HEK293 (cell line): ENCODE measurements around the gene GABBR2.

Experiments used
- CTCF ChIA-PET: fragments of 350-600 bp; formaldehyde crosslinking; extraction: SDS; loops from one replicate; lab custom pipeline; 2021; ENCODE audit warnings: antibody characterized with exemption; lab: Yijun Ruan, JAX
- POLR2A ChIA-PET: fragments of 300-600 bp; formaldehyde crosslinking; extraction: SDS; loops from one replicate; lab custom pipeline; 2020; ENCODE audit warnings: antibody characterized with exemption, inconsistent platforms; lab: Yijun Ruan, JAX
- H3K27ac ChIP-seq: fragments of 200-500 bp; sonication (Bioruptor generic); 2 replicates; pipeline ENCODE4 v1.5.1; 2014; ENCODE audit warnings: low read depth, low read length, control low read depth, inconsistent platforms; ENCODE audit errors: extremely low read depth
- H3K36me3 ChIP-seq, 2 experiments: fragments of 200-500 bp in 1 of 2; sonication (Bioruptor generic) in 1 of 2; 1 replicate in 1 of 2; 2 replicates in 1 of 2; pipeline ENCODE4 v1.5.1; 2014 to 2017; ENCODE audit warnings: inconsistent platforms in 2 of 2, low read length in 2 of 2; ENCODE audit not compliant: control insufficient read depth in 2 of 2, insufficient read depth in 1 of 2
- H3K4me1 ChIP-seq: fragments of 200-500 bp; sonication (Bioruptor generic); 2 replicates; pipeline ENCODE4 v1.5.1; 2014; ENCODE audit warnings: mild to moderate bottlenecking, low read length, inconsistent platforms; ENCODE audit not compliant: control insufficient read depth, insufficient read depth
- H3K4me3 ChIP-seq: 2 replicates; pipeline ENCODE4 v1.5.1; 2011; ENCODE audit warnings: low read depth, mild to moderate bottlenecking, control low read depth, low read length, moderate library complexity
- H3K9me3 ChIP-seq: fragments of 200-500 bp; sonication (Bioruptor generic); 2 replicates; pipeline ENCODE4 v1.5.1; 2014; ENCODE audit warnings: low read depth, low read length, inconsistent platforms; ENCODE audit not compliant: control insufficient read depth, insufficient read depth
- GFI1B ChIP-seq: fragments of 450-650 bp; formaldehyde crosslinking; IDR thresholded peaks from 2 replicates; pipeline ENCODE4 v1.5.1; 2016; ENCODE audit warnings: missing biosample characterization, missing genetic modification characterization
- GLI4 ChIP-seq: fragments of 450-650 bp; formaldehyde crosslinking; IDR thresholded peaks from 2 replicates; pipeline ENCODE4 v1.5.1; 2016; ENCODE audit warnings: missing biosample characterization, missing genetic modification characterization
- KLF16 ChIP-seq: fragments of 450-650 bp; formaldehyde crosslinking; IDR thresholded peaks from 2 replicates; pipeline ENCODE4 v1.5.1; 2017; ENCODE audit warnings: missing biosample characterization, missing genetic modification characterization
- MYNN ChIP-seq: fragments of 450-650 bp; formaldehyde crosslinking; IDR thresholded peaks from 2 replicates; pipeline ENCODE4 v1.5.1; 2016; ENCODE audit warnings: missing biosample characterization, missing genetic modification characterization, borderline replicate concordance
- REPIN1 ChIP-seq: fragments of 450-650 bp; formaldehyde crosslinking; IDR thresholded peaks from 2 replicates; pipeline ENCODE4 v1.5.1; 2017; ENCODE audit warnings: missing biosample characterization, missing genetic modification characterization, low read depth
- ZFHX2 ChIP-seq: fragments of 450-650 bp; formaldehyde crosslinking; conservative IDR thresholded peaks from 2 replicates; pipeline ENCODE4 v1.5.1; 2016; ENCODE audit warnings: missing biosample characterization, missing genetic modification characterization
- ZNF112 ChIP-seq: fragments of 450-650 bp; formaldehyde crosslinking; IDR thresholded peaks from 2 replicates; pipeline ENCODE4 v1.5.0; 2017; ENCODE audit warnings: missing biosample characterization, missing genetic modification characterization
- ZNF114 ChIP-seq: fragments of 450-650 bp; formaldehyde crosslinking; IDR thresholded peaks from 2 replicates; pipeline ENCODE4 v1.5.0; 2017; ENCODE audit warnings: missing biosample characterization, missing genetic modification characterization
- ZNF132 ChIP-seq: fragments of 450-650 bp; formaldehyde crosslinking; IDR thresholded peaks from 2 replicates; pipeline ENCODE4 v1.5.1; 2017; ENCODE audit warnings: missing biosample characterization, missing genetic modification characterization, borderline replicate concordance
- ZNF140 ChIP-seq: fragments of 450-650 bp; formaldehyde crosslinking; IDR thresholded peaks from 2 replicates; pipeline ENCODE4 v1.5.1; 2016; ENCODE audit warnings: missing biosample characterization, missing genetic modification characterization
- ZNF16 ChIP-seq: fragments of 450-650 bp; formaldehyde crosslinking; IDR thresholded peaks from 2 replicates; pipeline ENCODE4 v1.5.1; 2016; ENCODE audit warnings: low read depth, missing biosample characterization, missing genetic modification characterization
- ZNF292 ChIP-seq: fragments of 450-650 bp; formaldehyde crosslinking; IDR thresholded peaks from 2 replicates; pipeline ENCODE4 v1.5.1; 2016; ENCODE audit warnings: low read depth, missing biosample characterization, missing genetic modification characterization, borderline replicate concordance
- ZNF416 ChIP-seq: fragments of 450-650 bp; formaldehyde crosslinking; IDR thresholded peaks from 2 replicates; pipeline ENCODE4 v1.5.1; 2016; ENCODE audit warnings: missing biosample characterization, missing genetic modification characterization
- ZNF585B ChIP-seq: fragments of 450-650 bp; formaldehyde crosslinking; IDR thresholded peaks from 2 replicates; pipeline ENCODE4 v1.5.1; 2016; ENCODE audit warnings: missing biosample characterization, missing genetic modification characterization
- ZXDB ChIP-seq: fragments of 450-650 bp; formaldehyde crosslinking; IDR thresholded peaks from 2 replicates; pipeline ENCODE4 v1.5.1; 2016; ENCODE audit warnings: missing biosample characterization, missing genetic modification characterization
- TF ChIP-seq, protein P1 (sequence below): fragments of 450-650 bp; formaldehyde crosslinking; optimal IDR thresholded peaks from 2 replicates; pipeline ENCODE3; 2016; ENCODE audit warnings: missing biosample characterization, mild to moderate bottlenecking, missing genetic modification characterization
- TF ChIP-seq, protein P2 (sequence below): fragments of 450-650 bp; formaldehyde crosslinking; IDR thresholded peaks from 2 replicates; pipeline ENCODE4 v1.5.1; 2017; ENCODE audit warnings: missing biosample characterization, missing genetic modification characterization
- TF ChIP-seq, protein P3 (sequence below): fragments of 450-650 bp; formaldehyde crosslinking; IDR thresholded peaks from 2 replicates; pipeline ENCODE4 v1.5.1; 2017; ENCODE audit warnings: missing biosample characterization, missing genetic modification characterization
- TF ChIP-seq, protein P4 (sequence below): sonication (generic); formaldehyde crosslinking; IDR thresholded peaks from 2 replicates; pipeline ENCODE4 v1.8.1; 2022; ENCODE audit warnings: mild to moderate bottlenecking, moderate library complexity, missing genetic modification reagents
- TF ChIP-seq, protein P5 (sequence below): fragments of 450-650 bp; formaldehyde crosslinking; IDR thresholded peaks from 2 replicates; pipeline ENCODE4 v1.5.1; 2016; ENCODE audit warnings: missing biosample characterization, missing genetic modification characterization
- TF ChIP-seq, protein P6 (sequence below): fragments of 450-650 bp; formaldehyde crosslinking; IDR thresholded peaks from 2 replicates; pipeline ENCODE4 v1.5.1; 2016; ENCODE audit warnings: missing biosample characterization, missing genetic modification characterization

GABBR2 gene

DNA sequence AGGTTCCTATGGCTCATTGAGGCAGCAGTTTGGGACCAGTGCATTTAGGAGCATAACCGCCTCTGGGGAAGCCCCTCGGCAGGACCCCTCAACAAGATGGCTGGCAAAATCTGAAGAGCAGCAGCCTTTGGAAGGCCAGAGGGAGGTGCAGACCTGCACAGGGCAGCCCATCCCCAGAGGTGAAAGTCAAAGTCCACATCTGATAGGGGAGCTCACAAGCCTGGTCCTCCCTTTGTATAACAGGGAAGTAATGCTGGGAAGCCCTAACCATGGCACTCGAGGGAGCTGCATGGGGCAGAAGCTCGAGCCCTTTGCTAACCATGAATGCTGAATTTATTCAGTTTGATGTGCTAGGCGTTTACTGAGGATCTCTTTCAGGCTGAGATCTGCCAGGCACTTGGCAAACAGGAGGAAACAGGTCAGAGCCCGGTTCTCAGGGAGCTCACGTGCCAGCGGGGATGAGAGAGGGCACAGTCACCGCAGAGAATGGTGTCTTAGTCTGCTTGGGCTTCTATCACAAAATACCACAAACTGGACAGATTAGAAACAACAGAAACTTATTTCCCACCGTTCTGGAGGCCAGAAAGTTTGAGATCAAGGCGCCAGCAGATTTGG is 114.1 kb downstream of the GABBR2 start:
- CTCF ChIA-PET, result no interaction called here
- no peak for TF ChIP-seq REPIN1 (tag by site-specific recombination)
- no peak for TF ChIP-seq ZNF114 (tag by site-specific recombination)
- TF ChIP-seq ZXDB (tag by site-specific recombination), result no peak
- no peak for TF ChIP-seq GLI4 (tag by site-specific recombination)
- TF ChIP-seq ZNF416 (tag by site-specific recombination), result no peak
- TF ChIP-seq, protein P1, sequence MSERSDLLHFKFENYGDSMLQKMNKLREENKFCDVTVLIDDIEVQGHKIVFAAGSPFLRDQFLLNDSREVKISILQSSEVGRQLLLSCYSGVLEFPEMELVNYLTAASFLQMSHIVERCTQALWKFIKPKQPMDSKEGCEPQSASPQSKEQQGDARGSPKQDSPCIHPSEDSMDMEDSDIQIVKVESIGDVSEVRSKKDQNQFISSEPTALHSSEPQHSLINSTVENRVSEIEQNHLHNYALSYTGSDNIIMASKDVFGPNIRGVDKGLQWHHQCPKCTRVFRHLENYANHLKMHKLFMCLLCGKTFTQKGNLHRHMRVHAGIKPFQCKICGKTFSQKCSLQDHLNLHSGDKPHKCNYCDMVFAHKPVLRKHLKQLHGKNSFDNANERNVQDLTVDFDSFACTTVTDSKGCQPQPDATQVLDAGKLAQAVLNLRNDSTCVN, result no peak
- TF ChIP-seq ZNF585B (tag by site-specific recombination), result no peak
- TF ChIP-seq ZNF132 (tag by site-specific recombination), result no peak
- TF ChIP-seq, protein P2, sequence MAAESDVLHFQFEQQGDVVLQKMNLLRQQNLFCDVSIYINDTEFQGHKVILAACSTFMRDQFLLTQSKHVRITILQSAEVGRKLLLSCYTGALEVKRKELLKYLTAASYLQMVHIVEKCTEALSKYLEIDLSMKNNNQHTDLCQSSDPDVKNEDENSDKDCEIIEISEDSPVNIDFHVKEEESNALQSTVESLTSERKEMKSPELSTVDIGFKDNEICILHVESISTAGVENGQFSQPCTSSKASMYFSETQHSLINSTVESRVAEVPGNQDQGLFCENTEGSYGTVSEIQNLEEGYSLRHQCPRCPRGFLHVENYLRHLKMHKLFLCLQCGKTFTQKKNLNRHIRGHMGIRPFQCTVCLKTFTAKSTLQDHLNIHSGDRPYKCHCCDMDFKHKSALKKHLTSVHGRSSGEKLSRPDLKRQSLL (tag by site-specific recombination), result no peak
- TF ChIP-seq ZNF112 (tag by site-specific recombination), result no peak
- no peak for TF ChIP-seq KLF16
- TF ChIP-seq ZNF292 (tag by site-specific recombination), result no peak
- TF ChIP-seq, protein P3, sequence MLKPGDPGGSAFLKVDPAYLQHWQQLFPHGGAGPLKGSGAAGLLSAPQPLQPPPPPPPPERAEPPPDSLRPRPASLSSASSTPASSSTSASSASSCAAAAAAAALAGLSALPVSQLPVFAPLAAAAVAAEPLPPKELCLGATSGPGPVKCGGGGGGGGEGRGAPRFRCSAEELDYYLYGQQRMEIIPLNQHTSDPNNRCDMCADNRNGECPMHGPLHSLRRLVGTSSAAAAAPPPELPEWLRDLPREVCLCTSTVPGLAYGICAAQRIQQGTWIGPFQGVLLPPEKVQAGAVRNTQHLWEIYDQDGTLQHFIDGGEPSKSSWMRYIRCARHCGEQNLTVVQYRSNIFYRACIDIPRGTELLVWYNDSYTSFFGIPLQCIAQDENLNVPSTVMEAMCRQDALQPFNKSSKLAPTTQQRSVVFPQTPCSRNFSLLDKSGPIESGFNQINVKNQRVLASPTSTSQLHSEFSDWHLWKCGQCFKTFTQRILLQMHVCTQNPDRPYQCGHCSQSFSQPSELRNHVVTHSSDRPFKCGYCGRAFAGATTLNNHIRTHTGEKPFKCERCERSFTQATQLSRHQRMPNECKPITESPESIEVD (tag by site-specific recombination), result no peak
- H3K4me1 ChIP-seq, result no peaks in the 10 kb centered on the region
- no peak overlapping the region for H3K4me3 ChIP-seq
- no peaks in the 10 kb centered on the region for H3K9me3 ChIP-seq
- POLR2A ChIA-PET, result no interaction called here
- no peak overlapping the region for H3K27ac ChIP-seq
- no peaks in the 10 kb centered on the region for H3K36me3 ChIP-seq

DNA sequence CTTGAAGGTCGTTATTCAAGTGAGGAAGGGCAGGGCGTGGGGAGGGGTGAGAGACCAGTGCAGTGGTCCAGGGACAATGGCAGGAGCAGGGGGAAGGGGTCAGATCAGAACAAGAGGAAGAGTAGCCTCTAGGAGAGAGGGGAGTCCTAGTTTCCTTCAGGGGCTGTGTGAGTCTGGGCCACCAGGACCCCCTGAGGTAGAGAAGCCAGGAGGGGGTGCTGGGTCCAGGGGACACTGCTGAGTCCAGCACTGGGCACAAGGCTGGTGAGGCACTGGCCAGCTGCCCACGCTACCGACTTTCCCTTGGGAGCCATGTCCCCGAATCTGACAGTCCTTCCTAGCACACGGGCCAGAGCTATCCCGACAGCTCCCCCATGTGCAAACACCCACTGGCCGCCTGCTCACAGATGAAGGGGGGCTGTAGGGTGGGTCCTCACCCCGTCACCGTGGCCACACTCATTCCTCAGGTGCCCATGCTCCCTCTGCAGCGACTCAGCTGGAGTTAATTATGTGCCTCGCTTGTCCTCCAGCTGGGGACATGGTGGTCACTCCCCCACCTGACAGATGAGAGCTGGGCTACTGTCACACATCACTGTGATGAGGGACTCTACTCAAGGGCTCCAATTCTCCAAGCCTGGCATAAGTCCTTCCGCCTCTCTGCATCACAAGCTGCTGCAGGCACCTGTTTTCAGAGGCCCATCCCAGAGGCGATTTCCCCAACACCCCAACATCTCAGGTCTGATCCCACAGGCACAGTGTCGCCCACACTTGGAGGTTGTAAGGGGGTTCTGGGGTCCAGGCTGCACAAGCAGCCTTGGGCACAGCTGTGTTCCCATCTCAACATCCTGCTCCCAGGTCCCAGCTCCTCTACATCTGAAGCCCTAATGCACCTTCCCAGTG is 115.1 kb downstream of the GABBR2 start:
- Histone ChIP-seq H3K9me3 (no peaks in the 10 kb centered on the region), H3K36me3 (no peaks in the 10 kb centered on the region), H3K4me3 (no peak overlapping the region), H3K4me1 (no peaks in the 10 kb centered on the region), H3K27ac (no peak overlapping the region)
- POLR2A ChIA-PET, result no interaction called here
- CTCF ChIA-PET, result interaction anchor here (1.0 kb wide), 1 partner anchor 279 kb away, joined by 3 read pairs; no protein-coding TSS in a partner anchor
- no peak for TF ChIP-seq ZNF292 (tag by site-specific recombination)
- no peak for TF ChIP-seq ZNF140 (tag by site-specific recombination)
- TF ChIP-seq, protein P4, sequence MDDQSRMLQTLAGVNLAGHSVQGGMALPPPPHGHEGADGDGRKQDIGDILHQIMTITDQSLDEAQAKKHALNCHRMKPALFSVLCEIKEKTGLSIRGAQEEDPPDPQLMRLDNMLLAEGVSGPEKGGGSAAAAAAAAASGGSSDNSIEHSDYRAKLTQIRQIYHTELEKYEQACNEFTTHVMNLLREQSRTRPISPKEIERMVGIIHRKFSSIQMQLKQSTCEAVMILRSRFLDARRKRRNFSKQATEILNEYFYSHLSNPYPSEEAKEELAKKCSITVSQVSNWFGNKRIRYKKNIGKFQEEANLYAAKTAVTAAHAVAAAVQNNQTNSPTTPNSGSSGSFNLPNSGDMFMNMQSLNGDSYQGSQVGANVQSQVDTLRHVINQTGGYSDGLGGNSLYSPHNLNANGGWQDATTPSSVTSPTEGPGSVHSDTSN (CRISPR knock-in tag), result no peak
- TF ChIP-seq ZNF16 (tag by site-specific recombination), result no peak
- TF ChIP-seq, protein P5, sequence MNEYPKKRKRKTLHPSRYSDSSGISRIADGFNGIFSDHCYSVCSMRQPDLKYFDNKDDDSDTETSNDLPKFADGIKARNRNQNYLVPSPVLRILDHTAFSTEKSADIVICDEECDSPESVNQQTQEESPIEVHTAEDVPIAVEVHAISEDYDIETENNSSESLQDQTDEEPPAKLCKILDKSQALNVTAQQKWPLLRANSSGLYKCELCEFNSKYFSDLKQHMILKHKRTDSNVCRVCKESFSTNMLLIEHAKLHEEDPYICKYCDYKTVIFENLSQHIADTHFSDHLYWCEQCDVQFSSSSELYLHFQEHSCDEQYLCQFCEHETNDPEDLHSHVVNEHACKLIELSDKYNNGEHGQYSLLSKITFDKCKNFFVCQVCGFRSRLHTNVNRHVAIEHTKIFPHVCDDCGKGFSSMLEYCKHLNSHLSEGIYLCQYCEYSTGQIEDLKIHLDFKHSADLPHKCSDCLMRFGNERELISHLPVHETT (tag by site-specific recombination), result no peak
- TF ChIP-seq, protein P6, sequence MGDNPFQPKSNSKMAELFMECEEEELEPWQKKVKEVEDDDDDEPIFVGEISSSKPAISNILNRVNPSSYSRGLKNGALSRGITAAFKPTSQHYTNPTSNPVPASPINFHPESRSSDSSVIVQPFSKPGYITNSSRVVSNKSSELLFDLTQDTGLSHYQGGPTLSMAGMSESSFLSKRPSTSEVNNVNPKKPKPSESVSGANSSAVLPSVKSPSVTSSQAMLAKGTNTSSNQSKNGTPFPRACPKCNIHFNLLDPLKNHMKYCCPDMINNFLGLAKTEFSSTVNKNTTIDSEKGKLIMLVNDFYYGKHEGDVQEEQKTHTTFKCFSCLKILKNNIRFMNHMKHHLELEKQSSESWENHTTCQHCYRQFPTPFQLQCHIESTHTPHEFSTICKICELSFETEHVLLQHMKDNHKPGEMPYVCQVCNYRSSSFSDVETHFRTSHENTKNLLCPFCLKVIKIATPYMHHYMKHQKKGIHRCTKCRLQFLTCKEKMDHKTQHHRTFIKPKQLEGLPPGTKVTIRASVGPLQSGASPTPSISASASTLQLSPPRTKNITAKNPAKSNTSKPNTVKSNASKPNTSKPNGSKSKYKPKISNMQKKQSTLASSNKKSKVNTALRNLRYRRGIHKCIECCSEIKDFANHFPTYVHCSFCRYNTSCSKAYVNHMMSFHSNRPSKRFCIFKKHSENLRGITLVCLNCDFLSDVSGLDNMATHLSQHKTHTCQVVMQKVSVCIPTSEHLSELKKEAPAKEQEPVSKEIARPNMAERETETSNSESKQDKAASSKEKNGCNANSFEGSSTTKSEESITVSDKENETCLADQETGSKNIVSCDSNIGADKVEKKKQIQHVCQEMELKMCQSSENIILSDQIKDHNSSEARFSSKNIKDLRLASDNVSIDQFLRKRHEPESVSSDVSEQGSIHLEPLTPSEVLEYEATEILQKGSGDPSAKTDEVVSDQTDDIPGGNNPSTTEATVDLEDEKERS (tag by site-specific recombination), result no peak
- no peak for TF ChIP-seq MYNN (tag by site-specific recombination)
- no peak for TF ChIP-seq GFI1B (tag by site-specific recombination)
- no peak for TF ChIP-seq ZFHX2 (tag by site-specific recombination)
